C4-2B (cell line): Measurements from ENCODE around the gene ALAS1.

Source experiments
- CTCF ChIP-seq: fragments of 450-650 bp; conservative IDR thresholded peaks from 2 replicates; pipeline ENCODE4 v1.5.1; 2017; ENCODE audit warnings: mild to moderate bottlenecking
- ZFX ChIP-seq: fragments of 450-650 bp; IDR thresholded peaks from 2 replicates; pipeline ENCODE4 v1.6.1; 2017

GRCh38 chr3:52240059-52240885 lies 42.3 kb downstream of the ALAS1 start:
- no peak for TF ChIP-seq CTCF
- TF ChIP-seq ZFX, result no peak
